Lung (tissue), 12 donors: ENCODE data around the gene DNAJC16. TPM values are rescaled to one million over a fixed set of nuclear protein-coding genes. Genes with fewer than 3 reads are reported as not detected.
A peak's percentile ranks its signal among the peaks of the same experiment; 100 is the strongest.
"Not testable (repeated sequence)": the region's sequence is repeated elsewhere in the genome, so short reads cannot be mapped to it uniquely, and the experiment has no call there.

Source experiments
- ATAC-seq: fragments of 200-7000 bp; cut with Tn5 transposase; one replicate; pipeline ENCODE4 v1.9.1; 2020; ENCODE audit warnings: moderate number of reproducible peaks; ENCODE audit not compliant: insufficient read depth, low FRiP score
- DNase-seq, 3 donors: peaks; one replicate each; pipeline ENCODE4 v3.0.0-alpha.2; 2013 to 2017
- H3K27ac ChIP-seq, 2 donors: one replicate each; pipeline ENCODE4 v1.5.1; 2013; ENCODE audit warnings: mild to moderate bottlenecking in 2 of 2, moderate library complexity in 2 of 2, control low read depth in 1 of 2, inconsistent platforms in 1 of 2, low read depth in 1 of 2, low read length in 1 of 2
- H3K27me3 ChIP-seq, 3 donors: one replicate each; pipeline ENCODE4 v1.5.1; 2013; ENCODE audit warnings: low read length in 2 of 3; ENCODE audit not compliant: control insufficient read depth in 3 of 3, insufficient read depth in 3 of 3
- H3K36me3 ChIP-seq, 4 donors: one replicate each; pipeline ENCODE4 v1.5.1; 2013; ENCODE audit warnings: low read length in 4 of 4, mild to moderate bottlenecking in 1 of 4, moderate library complexity in 1 of 4; ENCODE audit not compliant: control insufficient read depth in 4 of 4, insufficient read depth in 4 of 4
- H3K4me1 ChIP-seq, 5 donors: one replicate each; pipeline ENCODE4 v1.5.1; 2013; ENCODE audit warnings: low read length in 5 of 5, mild to moderate bottlenecking in 2 of 5, moderate library complexity in 1 of 5; ENCODE audit not compliant: control insufficient read depth in 5 of 5, insufficient read depth in 5 of 5
- H3K4me3 ChIP-seq: one replicate; pipeline ENCODE4 v1.5.1; 2013; ENCODE audit warnings: mild to moderate bottlenecking, control low read depth, moderate library complexity
- H3K9ac ChIP-seq, 2 donors: one replicate each; pipeline ENCODE4 v1.5.1; 2013; ENCODE audit warnings: low read length in 2 of 2, control low read depth in 1 of 2; ENCODE audit not compliant: insufficient read depth in 1 of 2
- H3K9me3 ChIP-seq, 4 donors: one replicate each; pipeline ENCODE4 v1.5.1; 2013; ENCODE audit warnings: low read length in 3 of 4, mild to moderate bottlenecking in 1 of 4, moderate library complexity in 1 of 4; ENCODE audit not compliant: control insufficient read depth in 4 of 4, insufficient read depth in 3 of 4
- CTCF ChIP-seq: IDR thresholded peaks from 2 replicates; pipeline ENCODE4 v1.5.1; 2012; ENCODE audit warnings: mild to moderate bottlenecking; ENCODE audit errors: control extremely low read depth, extremely low read depth
- whole genome bisulfite sequencing, 2 donors: extraction: QIAGEN DNeasy Blood & Tissue Kit; methylation state at CpG; one replicate each; pipeline ENCODE4 v1.1.7; 2013; 5-methylcytosine and 5-hydroxymethylcytosine counted together
- polyA plus RNA-seq, 2 donors: library from polyadenylated mRNA; stranded (reverse); fragments of 200-250 nt; gene quantifications; one replicate each; pipeline ENCODE4 v1.2.1, GENCODE V29; 2013
- total RNA-seq, 2 donors: library from RNA; depleted of rRNA in 1 of 2; stranded (reverse); fragments of >200 nt in 1 of 2; gene quantifications; one replicate each; pipeline ENCODE4 v1.2.1, GENCODE V29; 2014 to 2021
- donor health status: control.
- donor health status: control.
- donor health status: Bipolar disorder and iron deficiency.
- donor health status: healthy.
- donor health status: DM: yes; HTN: yes; CAD: no.

Gene DNAJC16
- total and polyA plus RNA-seq, 4 donors: 4.8 to 28.8 (median 12.8) TPM

- no peaks in the 10 kb centered on the region for H3K4me1 ChIP-seq
- H3K36me3 ChIP-seq: peaks cover 0 to 16% (median 8%) of the 10 kb centered on the region in 4 donors
- H3K4me3 ChIP-seq: no peak overlapping the region
- H3K27me3 ChIP-seq: no peaks in the 10 kb centered on the region
- ATAC-seq (no peak), DNase-seq (no peak)
- TF ChIP-seq CTCF: no peak
- 31 to 50% methylated on average over 2 of the region's 2 CpGs for WGBS, 2 donors
- no peak overlapping the region for H3K27ac ChIP-seq
- no peak overlapping the region for H3K9ac ChIP-seq
- H3K9me3 ChIP-seq: no peaks in the 10 kb centered on the region
Measured at GRCh38 chr1:15515022-15515663, 11.5 kb upstream of the DNAJC16 start.

DNA sequence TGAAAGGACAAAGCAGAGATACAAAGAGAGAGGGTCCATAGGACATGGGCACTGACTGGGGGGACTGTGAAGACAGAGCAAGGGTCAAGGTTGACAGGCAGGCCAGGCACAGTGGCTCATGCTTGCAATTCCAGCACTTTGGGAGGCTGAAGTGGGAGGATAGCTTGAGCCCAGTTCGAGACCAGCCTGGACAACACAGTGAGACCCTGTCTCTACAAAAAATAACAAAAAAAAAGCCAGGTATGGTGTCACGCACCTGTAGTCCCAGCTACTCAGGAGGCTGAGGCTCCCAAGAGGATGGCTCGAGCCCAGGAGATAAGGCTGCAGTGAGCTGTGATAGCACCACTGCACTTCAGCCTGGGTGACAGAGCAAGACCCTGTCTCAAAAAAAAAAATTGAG, 7.0 kb upstream of the DNAJC16 start:
- Histone ChIP-seq H3K27ac (no peak overlapping the region), H3K9ac (no peak overlapping the region), H3K27me3 (no peaks in the 10 kb centered on the region), H3K4me3 (no peak overlapping the region), H3K9me3 (no peaks in the 10 kb centered on the region), H3K36me3 (peaks cover 0 to 12% (median 7%) of the 10 kb centered on the region in 4 donors), H3K4me1 (peaks cover 0 to 8% (median 0%) of the 10 kb centered on the region in 5 donors)
- DNase-seq (no peak), ATAC-seq (no peak)
- WGBS, 2 donors: 96 to 98% methylated on average over 3 of the region's 3 CpGs
- no peak for TF ChIP-seq CTCF

DNA sequence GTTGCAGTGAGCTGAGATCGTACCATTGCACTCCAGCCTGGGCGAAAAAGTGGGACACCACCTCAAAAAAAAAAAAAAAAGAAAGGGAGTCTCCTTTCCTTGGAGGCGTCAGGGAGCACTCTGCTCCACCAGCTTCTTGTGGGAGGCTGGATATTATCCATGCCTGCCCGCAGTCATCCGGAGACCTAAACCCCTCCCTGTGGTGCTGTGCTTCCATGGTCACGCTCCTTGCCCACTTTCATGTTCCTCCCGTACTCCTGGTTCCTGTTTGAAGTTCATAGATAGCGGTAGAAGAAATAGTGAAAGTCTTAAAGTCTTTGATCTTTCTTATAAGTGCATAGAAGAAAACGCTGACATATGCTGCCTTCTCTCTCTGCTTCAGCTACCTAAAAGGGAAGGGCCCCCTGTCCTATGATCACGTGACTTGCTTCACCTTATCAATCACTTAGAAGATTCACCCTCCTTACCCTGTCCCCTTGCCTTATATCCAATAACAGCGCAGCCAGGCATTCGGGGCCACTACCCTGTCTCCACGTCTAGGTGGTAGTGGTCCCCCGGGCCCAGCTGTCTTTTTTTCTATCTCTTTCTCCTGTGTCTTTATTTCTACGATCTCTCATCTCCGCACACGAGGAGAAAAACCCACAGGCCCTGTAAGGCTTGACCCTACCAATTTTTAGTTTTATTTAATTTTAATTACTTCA, 5.3 kb upstream of the DNAJC16 start:
- WGBS, 2 donors: 87 to 94% methylated on average over 17 of the region's 17 CpGs
- H3K9ac ChIP-seq, ATAC-seq, H3K27me3 ChIP-seq, H3K4me3 ChIP-seq, H3K27ac ChIP-seq, DNase-seq, H3K36me3 ChIP-seq, H3K9me3 ChIP-seq: not testable (repeated sequence)
- H3K4me1 ChIP-seq: peaks cover 0 to 20% (median 6%) of the 10 kb centered on the region in 5 donors

DNA sequence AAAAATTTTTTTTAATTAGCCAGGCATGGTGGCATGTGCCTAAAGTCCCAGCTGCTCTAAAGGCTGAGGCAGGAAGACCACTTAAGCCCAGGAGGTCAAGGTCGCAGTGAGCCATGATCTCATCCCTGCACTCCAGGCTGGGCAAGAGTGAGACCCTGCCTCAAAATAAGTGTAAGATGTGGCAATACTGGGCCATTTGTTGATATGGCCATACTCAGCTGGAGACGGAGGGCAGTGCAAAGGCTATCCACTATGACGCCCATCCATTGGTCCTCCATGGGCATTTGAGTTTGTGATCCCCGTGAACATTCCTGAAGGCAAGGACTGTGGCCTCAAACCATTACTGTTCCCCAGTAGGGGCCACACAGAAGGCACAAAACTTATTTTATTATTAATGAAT, 4.1 kb upstream of the DNAJC16 start:
- Histone ChIP-seq H3K27me3 (no peaks in the 10 kb centered on the region), H3K36me3 (peaks cover 0 to 5% (median 3%) of the 10 kb centered on the region in 4 donors), H3K4me1 (peaks cover 0 to 25% (median 11%) of the 10 kb centered on the region in 5 donors), H3K4me3 (no peak overlapping the region), H3K9me3 (no peaks in the 10 kb centered on the region), H3K9ac (peak overlapping the region in 1 of 2 donors; percentile 47), H3K27ac (no peak overlapping the region)
- TF ChIP-seq CTCF: no peak
- DNase-seq (no peak), ATAC-seq (no peak)
- 95 to 98% methylated on average over 4 of the region's 4 CpGs for WGBS, 2 donors
